Left kidney (tissue), 2 donors: ENCODE results near the gene YWHAH. TPM values are rescaled to one million over a fixed set of nuclear protein-coding genes. Genes with fewer than 3 reads are reported as not detected.
"Not testable (repeated sequence)": the region's sequence is repeated elsewhere in the genome, so short reads cannot be mapped to it uniquely, and the experiment has no call there.

Experiments
- DNase-seq: peaks from one replicate; pipeline ENCODE4 v3.0.0-alpha.2; 2013
- polyA plus RNA-seq: library from polyadenylated mRNA; unstranded; fragments of 120-200 nt; gene quantifications from one replicate; pipeline ENCODE4 v1.2.1, GENCODE V29; 2013; ENCODE audit not compliant: insufficient read length

YWHAH gene
- polyA plus RNA-seq, 1 donor, result 120 TPM

DNA sequence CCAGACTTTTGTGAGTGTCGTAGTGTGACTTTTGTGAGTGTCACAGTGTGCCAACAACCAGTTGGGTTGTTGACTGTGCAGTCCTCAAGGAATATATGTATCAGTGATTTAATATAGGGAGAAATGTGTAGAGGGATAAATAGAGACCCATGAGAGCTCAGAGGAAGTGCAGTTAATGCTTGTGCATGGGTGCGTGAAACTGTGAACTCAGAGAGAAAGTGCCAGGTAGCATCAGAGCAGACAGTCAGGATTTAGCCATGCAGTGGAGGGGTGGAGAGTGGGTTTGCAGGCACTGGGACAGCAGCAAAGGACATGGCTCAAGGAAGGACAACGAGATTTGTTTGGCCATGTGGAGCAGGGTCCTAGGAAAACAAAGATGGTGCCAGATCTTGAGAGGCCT lies 33.6 kb downstream of the YWHAH start:
- no peak for DNase-seq

DNA sequence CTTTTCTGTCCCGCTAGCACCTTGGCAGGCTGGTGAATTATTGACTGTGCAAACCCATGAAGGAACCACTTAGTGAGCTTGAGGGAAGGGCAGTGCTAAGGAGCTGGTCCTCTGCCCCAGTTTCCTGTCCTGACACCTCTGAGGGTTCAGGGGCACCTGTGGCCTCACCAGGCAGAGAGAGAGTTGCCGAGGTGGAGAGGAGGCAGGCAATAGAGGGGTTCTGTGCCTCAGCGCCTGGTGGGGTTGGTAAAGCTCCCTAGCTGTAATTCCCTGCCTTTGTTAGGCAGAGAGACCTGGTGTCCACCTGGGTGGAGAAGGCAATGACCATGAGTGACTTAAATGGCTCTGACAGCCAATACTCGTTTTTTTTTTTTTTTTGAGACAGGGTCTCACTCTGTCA lies 36.3 kb downstream of the YWHAH start:
- DNase-seq, result no peak

DNA sequence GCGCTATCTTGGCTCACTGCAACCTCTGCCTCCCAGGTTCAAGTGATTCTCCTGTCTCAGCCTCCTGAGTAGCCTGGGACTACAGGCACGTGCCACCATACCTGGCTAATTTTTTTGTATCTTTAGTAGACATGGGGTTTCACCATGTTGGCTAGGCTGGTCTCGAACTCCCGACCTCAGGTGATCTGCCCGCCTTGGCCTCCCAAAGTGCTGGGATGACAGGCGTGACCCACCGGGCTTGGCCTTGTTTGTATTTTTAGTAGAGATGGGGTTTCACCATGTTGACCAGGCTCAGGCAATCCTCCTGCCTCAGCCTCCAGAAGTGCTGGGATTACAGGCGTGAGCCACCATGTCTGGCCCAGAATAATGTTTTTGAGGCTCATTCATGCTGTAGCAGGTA lies 37.6 kb downstream of the YWHAH start:
- not testable (repeated sequence) for DNase-seq

DNA sequence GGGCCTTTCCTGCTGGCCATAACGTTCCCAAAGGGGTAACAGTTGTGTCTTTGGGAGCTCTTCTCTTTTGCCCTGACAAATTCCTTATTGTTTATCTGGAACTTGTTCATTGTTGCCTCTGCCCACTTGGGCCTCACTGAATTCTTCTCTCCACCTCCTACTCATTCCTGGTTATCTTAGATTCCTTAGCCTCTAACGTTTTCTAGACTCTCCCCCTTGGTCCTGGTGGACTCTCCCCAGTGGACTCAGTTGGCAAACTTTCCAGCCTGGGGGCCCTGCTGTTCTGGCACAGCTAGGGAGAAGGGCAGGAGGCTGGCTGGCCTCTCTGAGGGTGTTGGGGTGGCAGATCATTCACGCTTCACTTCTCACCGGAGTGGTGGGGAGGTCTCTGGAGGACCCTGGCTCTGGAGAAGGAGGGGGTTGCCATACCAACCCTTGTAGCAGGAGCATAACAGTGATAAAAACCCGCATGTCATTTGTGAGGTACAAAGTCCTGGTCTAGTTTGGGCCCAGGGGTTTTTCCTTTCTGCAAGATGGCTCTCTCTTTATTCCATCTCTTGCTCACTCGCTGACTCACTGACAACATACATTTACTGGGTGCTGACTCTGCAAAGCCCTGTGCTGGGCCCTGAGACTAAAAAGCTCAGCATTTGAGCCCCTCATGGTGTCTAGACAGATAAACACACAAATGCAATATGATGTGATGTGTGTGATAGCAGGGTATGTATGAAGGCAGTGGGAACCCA lies 39.7 kb downstream of the YWHAH start:
- no peak for DNase-seq

DNA sequence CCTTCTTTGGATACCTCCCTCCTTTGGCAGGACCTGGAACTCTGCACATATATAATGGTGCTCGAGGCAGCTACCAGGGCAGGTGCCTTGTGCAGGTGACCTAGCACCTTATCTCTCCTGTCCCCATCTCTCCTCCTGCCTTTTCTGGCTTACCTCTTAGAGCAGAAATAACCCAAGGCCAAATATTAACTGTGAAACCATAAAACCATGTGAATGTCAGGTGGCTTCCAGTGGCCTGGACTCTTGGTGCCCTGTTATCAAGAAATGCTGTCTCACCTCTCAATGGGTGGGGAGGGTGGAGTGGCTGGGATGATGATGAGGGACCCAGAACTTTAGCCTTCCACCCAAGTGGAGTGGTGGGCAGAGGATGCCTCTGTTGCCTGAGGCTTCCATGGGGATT lies 42.9 kb downstream of the YWHAH start:
- DNase-seq, result no peak

DNA sequence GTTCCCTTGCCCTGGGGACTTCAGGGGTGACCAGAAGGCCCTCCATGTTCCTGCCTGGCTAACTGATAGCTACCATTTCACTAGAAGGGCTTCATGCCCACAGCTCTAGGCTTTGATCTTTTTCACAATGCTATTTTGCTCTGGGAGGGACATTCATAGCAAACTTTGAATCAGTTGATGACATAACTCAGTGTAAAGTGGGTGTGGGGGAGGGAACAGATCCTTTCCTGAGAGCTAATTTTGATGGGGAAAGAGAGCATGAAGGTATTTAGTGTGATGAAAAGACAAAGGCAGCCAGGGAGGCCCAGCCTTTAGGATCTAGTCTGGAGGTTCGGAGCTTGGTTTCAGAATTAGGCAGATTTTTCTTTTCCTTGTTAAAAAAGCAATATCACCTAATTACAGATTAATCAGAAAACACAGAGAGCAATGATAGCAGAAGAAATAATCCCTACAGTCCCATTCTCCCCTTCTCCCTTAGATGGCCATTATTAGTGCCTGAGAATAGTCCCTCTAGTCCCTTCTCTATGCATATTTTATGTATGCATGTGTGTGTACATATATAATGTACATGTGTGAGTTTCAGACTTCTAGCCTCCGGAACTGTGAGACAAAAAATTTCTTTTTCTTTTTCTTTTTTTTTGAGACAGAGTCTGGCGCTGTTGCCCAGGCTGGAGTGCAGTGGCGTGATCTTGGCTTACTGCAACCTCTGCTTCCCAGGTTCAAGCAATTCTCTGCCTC lies 46.9 kb downstream of the YWHAH start:
- no peak for DNase-seq

DNA sequence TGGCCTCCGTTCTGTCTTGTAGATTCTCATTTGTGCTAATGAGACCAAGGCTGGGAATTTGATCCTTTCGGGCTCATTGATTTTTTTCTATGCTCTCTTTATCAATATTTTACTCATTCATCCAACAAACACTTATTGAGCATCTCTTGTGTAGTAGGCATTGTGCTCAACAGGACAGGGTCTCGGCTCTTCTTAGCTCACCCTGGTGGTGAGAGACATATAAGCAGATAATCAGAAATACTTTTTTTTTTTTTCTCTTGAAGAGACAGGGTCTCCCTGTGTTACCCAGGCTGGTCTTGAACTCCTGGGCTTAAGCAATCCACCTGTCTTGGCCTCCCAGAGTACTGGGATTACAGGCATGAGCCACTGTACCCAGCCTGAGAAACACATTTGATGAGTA lies 50.7 kb downstream of the YWHAH start:
- no peak for DNase-seq

DNA sequence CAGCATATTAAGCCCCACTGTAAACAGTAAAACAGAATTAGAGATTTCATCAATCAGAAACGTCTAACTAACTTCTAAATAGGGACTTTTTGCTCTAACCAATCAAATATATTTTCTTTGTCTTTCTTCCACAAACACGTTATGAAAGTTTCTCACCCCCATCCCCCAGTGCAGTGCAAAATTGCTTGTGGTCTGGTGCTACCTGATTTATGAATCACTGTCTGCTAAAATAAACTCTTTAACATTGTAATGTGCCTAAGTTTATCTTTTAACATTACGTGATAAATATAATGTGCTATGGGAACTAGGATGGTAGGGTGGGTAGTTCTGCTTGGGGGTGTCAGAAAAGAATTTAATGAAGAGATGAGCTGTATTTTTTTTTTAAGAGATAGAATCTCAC lies 51.5 kb downstream of the YWHAH start:
- DNase-seq, result no peak

DNA sequence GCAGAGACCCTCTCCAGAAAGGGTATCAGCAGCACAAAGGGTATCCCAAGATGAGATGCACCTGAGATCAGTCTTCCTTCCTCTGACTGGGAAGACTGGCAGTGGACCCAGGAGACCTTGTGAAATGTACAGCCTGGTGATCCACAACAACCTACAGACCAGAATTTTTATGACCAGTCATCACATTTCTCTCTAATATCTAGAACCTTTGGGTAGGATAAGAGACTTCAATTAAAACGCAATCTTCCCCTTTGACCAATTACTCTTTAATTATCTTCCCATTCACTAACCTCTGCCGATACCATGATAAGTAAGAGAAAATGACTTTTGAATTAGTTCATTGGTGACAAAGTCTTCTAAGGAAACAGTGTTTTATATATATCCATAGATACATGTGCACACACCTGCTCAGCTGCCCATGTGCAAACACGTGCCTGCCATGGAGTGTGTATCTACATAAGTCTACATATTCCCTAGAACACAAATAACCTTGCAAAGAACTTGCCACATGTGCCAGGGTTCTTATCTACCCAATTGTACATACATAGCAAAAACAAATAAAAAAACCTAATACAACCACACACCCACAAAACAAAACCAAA lies 54.5 kb downstream of the YWHAH start:
- no peak for DNase-seq

DNA sequence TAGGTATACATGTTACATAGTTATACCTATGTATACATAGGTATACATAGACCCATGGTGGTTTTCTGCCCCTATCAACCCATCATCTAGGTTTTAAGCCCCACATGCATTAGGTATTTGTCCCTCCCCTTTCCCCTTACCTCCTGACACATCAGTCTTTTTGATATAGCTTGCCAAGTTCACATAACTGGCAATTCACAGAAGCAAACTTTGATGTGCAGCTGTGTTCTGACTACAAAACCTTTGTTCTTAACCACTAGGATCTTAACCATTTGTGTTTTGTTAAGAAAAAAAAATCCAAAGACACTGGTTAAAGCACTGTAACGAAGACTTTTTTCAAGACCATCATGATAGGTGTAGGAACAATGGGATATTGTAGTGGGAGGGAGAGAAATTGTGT lies 55.8 kb downstream of the YWHAH start:
- no peak for DNase-seq

DNA sequence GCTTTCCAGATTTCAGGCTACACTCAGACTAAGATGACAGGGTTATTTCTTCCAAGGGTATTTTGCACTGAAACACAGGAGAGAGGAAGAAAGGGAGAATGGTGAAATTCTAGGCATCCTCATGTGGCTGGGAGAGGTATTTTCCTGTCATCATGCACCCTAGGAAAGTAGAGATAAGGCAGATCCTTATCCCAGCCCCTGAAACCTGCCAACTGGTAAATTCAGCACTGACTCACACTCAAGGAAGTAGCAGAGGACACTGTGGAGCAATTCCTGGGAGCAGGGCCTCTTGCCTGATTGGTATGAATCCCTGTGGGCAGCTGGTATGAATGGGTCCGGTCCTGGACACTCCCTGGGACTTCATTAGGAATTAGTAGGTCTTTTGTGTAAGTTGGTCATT lies 61.1 kb downstream of the YWHAH start:
- no peak for DNase-seq

Other genes with a start within 250 kb of the YWHAH start
- gene PRR14L, start 194.4 kb upstream of the YWHAH start, polyA plus RNA-seq, result 32.2 TPM
- gene DEPDC5, start 190.5 kb upstream of the YWHAH start, polyA plus RNA-seq, result 22.1 TPM
- 0.70 TPM for gene SLC5A1, start 98.7 kb downstream of the YWHAH start, polyA plus RNA-seq
- gene C22orf42, start 214.8 kb downstream of the YWHAH start, polyA plus RNA-seq, result not detected